22Rv1 (cell line): Measurements from ENCODE around the gene WRAP53.

ENCODE experiments used
- CTCF ChIP-seq: fragments of 450-650 bp; IDR thresholded peaks from 2 replicates; pipeline ENCODE4 v1.5.1; 2017; ENCODE audit warnings: mild to moderate bottlenecking
- ZFX ChIP-seq: fragments of 450-650 bp; IDR thresholded peaks from 2 replicates; pipeline ENCODE4 v1.6.1; 2017; ENCODE audit warnings: antibody characterized with exemption, borderline replicate concordance

DNA sequence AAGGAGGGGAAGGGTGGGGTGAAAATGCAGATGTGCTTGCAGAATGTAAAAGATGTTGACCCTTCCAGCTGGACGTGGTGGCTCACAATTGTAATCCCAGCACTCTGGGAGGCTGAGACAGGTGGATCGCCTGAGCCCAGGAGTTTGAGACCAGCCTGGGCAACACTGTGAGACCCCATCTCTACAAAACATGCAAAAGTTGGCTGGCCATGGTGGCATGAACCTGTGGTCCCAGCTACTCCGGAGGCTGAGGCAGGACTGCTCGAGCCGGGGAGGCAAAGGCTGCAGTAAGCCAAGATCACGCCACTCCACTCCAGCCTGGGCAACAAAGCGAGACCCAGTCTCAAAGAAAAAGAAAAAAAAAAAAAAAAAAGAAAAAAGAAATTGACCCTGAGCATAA lies 19.8 kb upstream of the WRAP53 start:
- TF ChIP-seq CTCF (no peak), ZFX (no peak)
